ENCODE data around the gene ERMARD.

Gene ERMARD

DNA sequence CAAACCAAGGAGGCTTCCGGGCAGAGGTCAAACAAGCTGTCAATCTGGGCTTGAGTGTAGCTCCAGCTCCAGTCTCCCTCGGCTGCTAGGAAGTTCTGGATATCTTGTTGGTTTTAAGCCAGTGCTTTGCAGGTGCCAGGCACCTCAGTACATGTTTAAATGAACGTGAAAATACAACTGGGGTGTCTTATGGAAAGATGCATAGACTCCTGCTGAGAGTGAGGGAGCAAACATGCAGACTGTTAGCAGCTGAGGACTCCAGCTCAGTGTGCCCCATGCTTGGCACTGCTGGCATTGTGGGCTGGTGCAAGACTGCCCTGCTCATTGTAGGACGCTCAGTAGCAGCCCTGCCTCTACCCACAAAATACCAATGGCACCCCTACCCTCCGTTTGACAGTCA is 28.5 kb downstream of the ERMARD start:
- H3K4me3 ChIP-seq: no peak overlapping the region
- H3K27ac ChIP-seq: no peak overlapping the region

DNA sequence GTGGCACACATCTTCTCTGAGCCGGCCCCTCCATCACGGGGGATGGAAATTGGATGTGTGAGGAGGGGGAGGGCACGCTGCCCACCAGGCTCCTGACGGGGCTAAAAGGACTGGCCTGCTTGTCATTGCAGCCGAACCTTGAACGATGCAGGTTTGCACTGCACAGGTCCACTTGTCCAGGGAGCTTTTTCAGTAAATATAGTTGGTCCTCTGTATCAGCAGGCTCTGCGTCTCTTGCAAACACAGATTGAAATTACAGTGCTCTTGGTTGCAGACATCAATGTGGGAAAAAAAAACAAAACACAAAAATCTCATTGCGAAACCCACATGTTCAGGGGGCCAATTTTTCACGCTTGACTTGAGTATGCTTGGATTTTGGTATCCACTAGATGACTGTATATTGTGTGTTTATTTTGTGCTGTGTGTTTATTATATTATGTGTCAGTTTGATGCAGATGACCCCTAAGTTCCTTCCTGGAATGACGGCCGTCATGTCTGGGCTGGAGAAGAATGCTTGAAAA is 29.2 kb downstream of the ERMARD start:
- no peak overlapping the region for H3K27ac ChIP-seq

DNA sequence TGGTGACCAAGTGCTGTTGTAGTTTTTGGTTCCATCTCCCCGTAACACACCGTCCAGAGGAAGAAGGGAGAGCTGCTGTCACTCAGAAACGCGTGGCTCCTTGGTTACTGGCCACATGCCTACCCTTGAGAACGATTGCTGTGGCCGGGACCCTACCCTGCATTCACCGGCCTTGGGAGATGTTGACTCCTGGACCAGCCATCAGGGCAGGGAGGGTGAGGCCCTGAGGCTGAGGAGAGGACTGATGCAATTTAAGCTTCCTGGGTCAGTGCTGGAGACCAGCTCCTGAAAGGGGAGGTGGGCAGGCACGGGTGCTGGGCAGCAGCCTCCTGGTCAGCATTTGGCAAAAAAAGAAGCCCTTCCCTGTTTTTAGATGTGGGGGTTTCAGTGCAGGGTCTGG is 31.5 kb downstream of the ERMARD start:
- Histone ChIP-seq H3K4me3 (no peak overlapping the region), H3K27ac (no peak overlapping the region)

More for the DNA sequence above, 29.2 kb downstream of the ERMARD start:
- no peak overlapping the region for H3K4me3 ChIP-seq

DNA sequence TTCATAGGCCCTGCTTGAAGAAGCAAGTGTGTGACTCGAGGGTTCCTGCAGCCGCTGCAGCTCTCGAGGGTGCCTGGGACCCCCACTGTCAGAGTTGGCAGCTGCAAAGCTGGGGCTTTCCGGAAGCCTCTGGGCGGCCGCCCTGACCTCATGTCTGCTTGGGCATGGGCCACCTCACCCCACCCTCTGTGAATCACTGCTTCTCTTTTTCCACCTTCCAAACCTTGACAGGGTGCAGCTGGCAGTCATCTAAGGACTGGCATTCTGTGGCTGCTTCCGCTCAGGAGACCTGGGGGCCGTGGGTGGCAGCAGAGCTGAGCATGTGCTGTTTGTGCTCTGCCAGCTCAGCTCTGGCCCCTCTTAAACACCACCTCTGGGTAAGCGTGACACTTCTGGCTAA is 32.0 kb downstream of the ERMARD start:
- Histone ChIP-seq H3K27ac (no peak overlapping the region), H3K4me3 (no peak overlapping the region)

DNA sequence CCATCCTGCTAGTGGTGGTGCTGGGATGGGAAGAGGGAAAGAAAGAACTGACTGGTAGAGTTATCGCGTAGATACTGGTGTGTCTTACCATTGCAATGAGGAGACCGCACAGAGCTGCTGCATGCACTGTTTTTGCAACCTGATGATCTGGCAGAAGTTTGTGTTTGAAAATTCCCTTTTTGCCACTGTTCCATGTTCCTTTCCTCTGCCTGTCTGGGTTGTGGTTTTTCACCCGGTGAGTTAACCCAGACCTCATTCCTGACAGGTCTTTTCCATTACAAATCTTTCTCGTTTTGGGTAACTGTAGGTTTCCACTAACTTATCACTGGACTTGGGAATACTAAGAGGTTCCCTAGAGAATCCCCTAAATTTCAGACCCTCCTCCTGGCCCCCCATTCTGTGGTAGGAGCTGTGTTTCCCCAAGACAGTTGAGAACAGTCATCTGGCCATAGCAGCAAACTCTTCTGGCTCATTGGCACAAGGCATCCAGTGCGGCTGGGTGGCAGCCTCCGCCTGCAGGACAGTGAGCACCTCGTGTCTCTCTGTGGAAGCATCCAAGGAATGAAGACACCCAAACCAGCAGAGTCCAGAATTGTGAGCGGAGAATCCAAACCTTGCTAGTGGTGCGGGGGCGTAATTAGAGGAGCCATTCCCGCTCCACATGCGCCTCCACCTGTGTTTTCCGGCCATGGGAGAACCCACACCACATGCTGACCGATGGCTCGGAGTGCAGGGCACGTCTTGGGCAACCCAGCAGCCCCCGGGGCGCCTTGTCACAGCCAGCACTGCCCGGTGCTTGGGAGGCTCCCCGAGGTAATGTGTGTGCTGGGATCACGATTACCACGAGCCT is 32.8 kb downstream of the ERMARD start:
- Histone ChIP-seq H3K27ac (no peak overlapping the region), H3K4me3 (no peak overlapping the region)

DNA sequence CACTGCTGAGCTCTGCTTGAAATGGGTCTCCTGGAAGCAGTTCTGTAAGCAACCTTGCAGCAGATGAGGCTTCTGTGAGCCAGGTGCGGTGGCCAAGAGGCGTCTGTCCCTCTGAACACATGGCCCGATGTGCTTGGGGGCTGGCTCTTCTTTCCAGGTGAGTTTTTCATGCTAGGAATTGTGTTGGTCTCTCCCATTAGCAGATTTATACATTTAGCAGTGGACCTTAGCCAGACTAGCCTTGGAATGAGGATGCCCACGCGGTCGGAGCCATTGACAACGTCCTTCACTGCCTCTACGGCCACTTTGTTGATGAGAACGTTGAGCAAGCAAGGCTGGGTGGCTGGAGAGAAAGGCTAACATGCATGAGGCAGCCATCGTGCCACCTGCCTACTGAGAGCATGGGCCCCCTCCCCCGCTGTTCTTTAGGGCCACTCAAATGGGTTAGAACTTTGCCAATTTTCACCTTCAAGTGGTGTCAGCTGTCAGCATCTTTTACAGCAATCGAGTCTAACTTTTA is 33.5 kb downstream of the ERMARD start:
- Histone ChIP-seq H3K4me3 (no peak overlapping the region), H3K27ac (no peak overlapping the region)

DNA sequence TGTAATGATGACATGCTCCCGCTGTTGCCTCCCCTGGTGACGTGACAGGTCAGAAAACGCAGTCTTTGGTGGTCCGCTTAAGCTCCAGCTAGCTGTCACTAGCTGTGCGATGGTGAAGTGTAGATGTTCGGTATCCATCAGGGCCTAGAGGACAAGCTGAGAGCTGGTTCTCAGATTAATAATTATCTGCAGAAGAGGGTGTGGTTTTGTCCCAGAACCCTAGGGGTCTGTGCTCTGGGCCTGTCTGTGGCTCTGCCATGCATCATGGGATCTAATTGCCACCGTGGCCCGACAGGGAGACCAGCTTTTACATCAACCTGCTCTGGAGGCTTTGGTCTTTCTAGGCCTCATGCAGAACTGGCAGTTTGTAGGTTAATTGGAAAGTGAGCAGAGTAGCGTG is 34.1 kb downstream of the ERMARD start:
- Histone ChIP-seq H3K4me3 (no peak overlapping the region), H3K27ac (no peak overlapping the region)

DNA sequence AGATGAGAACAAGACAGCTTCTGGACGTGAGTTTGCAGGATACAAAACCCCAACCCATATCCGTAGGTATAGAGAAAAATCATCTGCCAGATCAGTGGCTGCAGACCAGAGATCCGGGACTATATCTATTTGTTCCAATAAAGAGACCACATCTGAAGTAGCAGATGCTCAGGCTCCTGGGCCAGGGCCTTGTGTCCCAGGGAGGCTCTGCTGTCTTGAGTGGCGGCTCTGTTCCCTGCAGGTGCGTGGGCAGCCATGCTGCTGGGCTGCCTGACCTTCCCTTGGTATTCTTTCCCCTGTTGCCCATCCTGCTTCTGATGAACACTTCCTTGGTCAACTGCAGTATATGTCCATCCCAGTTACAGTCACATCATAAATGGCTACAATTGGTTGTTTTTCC is 34.9 kb downstream of the ERMARD start:
- no peak overlapping the region for H3K4me3 ChIP-seq
- no peak overlapping the region for H3K27ac ChIP-seq

DNA sequence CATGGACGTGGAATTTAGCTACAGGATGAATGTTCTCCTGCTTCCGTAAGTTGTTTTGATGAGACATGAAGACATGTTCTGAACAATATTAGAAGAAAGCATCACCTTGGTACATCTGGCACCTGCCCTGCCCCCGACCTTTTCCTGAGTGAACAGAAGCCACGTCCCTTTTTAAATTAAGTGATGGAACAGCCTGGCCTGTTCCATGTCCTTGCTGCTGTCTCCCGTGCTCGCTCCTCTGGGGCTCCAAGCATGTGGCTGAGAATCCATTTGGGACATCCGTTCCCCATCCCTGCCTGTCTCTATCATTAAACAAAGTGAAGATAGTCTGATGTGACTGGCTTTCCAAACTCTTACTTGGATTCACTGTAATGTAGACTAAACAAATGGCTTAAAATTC is 36.4 kb downstream of the ERMARD start:
- Histone ChIP-seq H3K27ac (no peak overlapping the region), H3K4me3 (no peak overlapping the region)

DNA sequence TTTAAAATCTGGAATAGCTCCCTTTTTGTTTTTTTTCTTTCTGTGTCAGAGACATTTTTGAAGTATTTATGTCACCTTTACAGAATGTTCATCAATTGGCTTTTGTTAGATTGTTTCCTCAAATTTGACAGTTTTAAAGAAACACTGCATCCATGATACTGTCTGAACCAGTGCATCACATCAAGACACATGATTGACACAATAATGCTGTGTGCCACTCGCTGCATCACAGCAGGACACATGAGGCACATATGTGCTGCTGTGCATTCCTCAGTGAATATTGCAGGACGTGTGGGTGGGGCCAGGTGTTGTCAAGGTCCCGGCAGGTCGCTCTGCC is 37.4 kb downstream of the ERMARD start:
- H3K27ac ChIP-seq: no peak overlapping the region
- no peak overlapping the region for H3K4me3 ChIP-seq

DNA sequence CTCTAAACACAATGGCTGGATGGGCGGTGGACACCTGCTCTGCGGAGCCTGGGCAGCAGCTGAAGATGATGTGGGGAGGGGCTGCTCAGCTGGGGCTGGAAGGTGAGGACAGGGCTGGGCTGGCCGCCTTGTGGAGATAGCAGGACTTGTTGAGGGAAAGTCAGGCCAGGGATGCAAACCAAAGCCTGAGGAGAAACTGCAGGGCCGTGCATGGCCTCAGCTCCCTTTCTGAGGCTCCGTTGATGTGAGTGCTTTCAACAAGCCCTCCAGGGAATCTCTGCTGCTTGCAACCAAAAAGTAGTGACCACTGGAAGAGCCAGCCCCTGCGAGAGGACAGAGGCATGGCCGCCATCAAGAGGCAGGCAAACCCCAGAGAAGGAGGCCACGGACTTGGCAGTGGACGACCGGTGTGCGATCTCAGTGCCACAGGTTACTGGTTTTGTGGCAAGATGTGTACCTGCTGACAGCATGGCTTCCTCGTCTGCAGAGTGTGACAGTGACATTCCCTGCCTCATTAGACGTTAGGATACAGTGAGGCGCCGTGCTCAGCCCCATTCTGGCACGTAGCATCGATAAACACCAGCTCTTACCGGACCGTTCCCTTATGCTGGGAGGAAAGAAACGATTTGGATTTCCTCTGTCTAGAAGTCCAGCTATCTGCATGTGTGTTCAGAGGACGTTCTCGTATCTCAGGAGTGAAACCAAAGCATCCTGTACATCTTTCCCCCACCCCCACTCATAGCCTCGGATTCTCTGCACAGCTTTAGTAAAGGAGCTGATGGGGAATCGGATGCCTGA is 37.9 kb downstream of the ERMARD start:
- H3K4me3 ChIP-seq: peak overlapping the region; percentile 13 to 45 (median 30)
- H3K27ac ChIP-seq: peak overlapping the region in 5 of 21 experiments; percentile 44 to 77 (median 73)

DNA sequence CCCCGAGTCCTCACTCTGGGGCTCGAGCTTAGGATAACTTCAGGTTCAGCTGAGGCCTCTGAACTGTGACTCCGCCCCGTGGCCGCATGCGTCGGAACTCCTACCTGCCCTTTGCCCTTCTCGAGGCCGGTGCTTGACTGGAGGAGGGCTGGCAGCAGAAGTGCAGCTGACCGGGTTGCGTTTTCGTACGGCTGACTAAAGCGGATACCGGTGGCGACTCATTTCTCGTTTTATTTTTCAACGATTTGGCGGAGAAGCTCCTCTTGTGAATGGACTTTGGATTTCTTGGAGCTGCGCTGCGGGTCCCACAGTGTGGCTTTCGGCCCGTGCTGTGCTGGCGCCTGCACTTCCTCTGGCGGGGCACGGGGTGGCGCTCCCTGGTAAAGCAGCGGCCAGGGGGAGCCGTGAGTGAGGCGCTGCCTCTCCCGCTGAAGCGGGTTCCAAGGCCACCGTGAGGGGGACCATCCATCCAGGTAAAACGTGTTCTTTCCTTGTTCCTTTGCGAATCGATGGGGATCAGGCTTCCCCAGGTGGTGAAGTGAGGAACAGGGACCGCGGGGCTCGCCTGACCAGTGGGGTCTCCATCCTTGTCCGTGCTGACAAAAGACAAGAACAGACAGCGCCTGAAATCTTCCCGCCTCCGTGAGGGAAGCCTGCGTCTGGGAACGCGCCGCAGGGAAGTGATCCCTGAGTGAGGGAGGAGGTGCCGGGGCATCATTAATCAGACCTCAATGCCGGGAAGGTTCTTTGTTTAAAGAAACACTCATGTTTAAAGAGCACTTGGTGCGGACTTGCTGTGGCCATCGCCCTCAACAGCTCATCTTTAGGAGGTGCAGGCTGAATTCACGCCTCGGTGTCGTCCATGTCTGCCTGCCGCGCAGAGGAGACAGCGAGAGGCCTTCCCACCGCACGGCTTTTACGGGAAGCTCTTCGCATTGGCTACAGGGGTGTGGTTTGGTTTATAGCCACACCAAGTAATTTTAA is 38.8 kb downstream of the ERMARD start:
- Histone ChIP-seq H3K4me3 (peak overlapping the region; percentile 13 to 45 (median 30)), H3K27ac (peak overlapping the region in 15 of 21 experiments; percentile 10 to 81 (median 53))

DNA sequence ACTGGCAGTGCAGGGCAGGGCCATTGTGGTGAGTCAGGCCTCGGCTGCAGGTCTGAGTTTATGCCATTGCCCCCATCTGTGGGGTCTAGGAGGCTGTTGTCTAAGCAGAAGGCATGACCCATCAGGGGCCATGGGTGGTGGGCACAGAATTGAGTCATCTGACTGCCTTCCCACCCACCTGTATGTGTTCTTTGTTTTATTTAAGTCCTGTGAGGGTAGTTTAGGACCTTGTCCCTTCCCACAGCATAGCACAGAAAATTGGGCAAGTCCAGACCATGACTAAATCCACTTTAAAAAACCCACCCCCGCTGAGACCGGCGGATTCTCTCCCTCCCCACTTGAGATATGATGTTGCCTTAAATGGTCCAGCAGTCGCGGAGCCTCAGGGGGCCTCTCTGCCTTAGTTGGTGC is 40.3 kb downstream of the ERMARD start:
- H3K4me3 ChIP-seq: no peak overlapping the region
- H3K27ac ChIP-seq: no peak overlapping the region

DNA sequence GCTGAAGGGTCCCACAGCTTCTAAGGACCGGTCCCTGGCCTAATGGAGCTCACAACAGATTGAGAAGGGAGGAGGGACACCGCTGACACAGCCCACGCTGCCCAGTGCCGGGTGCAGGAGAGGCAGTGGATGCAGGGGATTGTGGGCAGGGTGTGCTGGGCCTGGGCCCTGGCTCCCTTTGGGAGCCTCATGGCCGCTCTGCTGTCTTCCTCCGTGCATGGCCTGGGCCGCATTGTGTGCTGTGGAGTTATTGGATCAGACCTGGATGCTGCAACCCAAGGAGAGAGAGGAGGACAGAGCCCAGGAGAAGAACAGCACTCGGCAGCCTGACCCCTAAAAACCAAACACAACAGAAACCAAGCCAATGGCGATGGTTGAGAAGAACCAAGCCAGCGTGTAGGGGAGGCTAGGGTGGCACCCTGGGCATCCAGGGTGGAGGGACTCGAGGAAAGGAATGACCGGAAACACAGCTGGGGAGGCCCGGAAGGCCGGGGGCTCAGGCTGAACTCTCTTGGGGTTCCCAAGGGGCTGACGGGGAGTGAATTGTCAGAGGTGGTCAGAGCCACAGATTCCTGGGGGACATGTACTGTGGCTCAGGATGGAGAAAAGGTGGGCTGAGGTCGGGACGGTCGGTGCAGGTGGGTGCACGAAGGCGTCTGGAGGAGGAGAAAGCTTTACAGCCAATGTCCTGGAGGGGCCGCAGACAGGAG is 41.0 kb downstream of the ERMARD start:
- H3K27ac ChIP-seq: no peak overlapping the region
- no peak overlapping the region for H3K4me3 ChIP-seq

DNA sequence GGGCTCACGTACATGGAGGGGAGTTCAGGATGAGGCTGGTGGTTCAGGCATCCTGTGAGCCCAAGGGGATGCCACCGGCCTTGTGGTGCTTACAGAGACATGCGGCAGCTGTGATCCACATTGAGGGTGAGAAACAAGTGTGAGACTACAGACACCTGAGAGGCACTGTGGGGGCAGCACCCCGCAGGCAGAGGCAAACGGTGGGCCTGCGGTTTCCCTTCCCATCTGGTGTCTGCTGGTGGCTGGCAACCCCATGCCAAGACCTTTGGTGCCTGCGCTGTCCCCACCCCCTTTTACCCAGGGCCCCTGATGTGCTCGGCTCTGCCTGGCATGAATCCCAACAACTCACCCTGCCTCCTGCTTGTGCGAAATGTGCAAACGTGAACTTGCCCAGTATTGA is 42.0 kb downstream of the ERMARD start:
- H3K4me3 ChIP-seq: no peak overlapping the region
- H3K27ac ChIP-seq: no peak overlapping the region

DNA sequence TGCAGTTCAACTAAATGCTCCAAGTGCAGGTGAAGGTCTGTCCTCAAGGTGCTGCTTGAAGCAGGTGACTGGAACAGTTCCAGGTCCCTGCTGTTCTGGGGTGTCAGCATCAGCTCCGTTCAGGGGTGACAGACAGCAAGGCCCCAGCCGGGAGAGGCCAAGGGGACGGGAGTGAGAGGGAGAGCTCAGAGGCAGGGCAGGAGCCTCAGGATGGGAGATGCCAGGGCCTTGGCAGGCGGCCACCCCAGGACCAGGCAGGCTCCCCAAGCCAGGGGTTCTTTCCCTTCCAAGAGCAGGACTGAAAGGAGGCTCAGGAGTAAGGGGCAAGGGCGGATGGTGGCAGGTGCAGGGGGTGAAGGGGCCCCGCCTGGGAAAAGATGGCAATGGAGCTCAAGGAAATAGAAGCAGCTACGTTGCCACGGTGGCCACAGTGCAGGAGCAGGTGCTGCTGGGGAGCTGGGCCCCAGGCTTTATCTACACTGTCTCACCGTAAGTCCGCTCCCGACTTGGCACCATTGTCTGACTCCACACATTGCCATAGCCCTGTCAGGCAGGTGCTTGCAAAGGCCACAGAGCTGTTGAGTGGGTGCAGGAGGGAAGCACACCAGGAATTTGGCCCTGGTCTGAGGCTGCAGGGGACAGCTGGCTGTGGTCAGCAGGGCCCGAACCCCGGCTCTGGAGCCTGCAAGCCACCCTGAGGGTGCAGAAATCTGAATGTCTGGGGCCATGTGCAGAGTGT is 43.1 kb downstream of the ERMARD start:
- Histone ChIP-seq H3K4me3 (no peak overlapping the region), H3K27ac (no peak overlapping the region)

DNA sequence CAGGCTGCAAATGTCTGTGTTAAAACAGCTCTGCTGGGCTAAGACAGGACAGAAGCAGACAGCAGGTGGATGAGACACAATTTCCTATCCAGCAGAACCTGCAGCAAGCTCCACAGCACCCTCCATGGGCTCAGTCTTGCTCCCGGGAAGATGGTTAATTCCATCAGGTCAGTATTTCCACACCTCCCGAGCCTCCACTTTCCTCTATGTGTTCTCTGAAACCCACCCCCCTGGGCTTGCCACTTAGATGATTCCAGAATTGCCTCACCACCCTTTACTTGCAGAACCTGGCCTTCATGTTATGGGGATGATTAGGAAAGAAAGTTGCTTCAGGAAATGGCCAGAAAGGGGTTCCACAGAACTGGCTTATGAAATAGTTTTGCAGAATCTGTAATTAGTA is 43.8 kb downstream of the ERMARD start:
- Histone ChIP-seq H3K27ac (no peak overlapping the region), H3K4me3 (no peak overlapping the region)

DNA sequence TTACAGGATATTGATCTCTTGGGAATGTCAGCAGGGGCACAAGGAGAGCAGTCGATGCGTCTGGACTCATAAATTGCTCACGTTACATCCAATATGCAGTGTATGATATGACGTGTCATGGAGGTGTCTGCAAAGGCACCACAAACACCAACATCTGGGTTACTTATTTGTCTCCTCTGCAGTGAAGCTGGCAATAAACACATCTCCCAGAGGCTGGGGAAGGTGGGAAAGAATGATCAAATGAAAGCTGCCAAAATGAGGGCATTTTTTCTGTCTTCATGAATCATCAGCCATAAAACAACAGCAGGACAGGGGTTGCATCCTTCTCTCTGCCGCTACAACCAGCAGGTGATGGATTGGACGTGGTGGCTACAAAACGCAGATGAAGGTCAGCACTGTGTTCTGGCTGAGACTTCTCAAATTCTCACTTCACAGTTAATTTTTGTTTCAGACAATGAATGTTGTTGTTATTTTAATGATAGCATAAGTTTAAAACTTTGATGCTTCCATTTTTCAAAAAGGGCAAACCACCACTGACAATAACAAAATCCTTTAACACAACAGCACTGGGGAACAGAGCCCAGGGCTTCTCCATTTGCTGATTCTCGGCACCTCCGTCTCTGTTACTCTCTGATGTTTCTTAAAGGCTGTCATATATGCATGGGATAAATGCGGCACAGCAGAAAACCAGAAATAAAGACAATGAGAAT is 47.5 kb downstream of the ERMARD start:
- Histone ChIP-seq H3K27ac (no peak overlapping the region), H3K4me3 (no peak overlapping the region)

Data from skin epidermis (tissue), 12 donors.